Kidney (tissue), 14 donors: ENCODE results near the gene KLC1. TPM values are rescaled to one million over a fixed set of nuclear protein-coding genes. Genes with fewer than 3 reads are reported as not detected.

Experiments
- DNase-seq, 5 donors: peaks; one replicate each; pipeline ENCODE4 v3.0.0-alpha.2; 2013 to 2020
- FAIRE-seq: peaks from 2 replicates; lab custom pipeline; 2012; peaks lifted over from hg19 to GRCh38; lab: Jason Lieb, UNC
- H3K27ac ChIP-seq, 2 donors: one replicate each; pipeline ENCODE4 v1.7.0; 2013; ENCODE audit warnings: low read depth in 2 of 2, low read length in 2 of 2, inconsistent platforms in 1 of 2
- H3K27me3 ChIP-seq: one replicate; pipeline ENCODE4 v1.7.1; 2013; ENCODE audit warnings: low read length, inconsistent platforms; ENCODE audit not compliant: control insufficient read depth, insufficient read depth
- H3K36me3 ChIP-seq, 3 donors: one replicate each; pipeline versions ENCODE4 v1.7.0 to v1.7.1; 2013; ENCODE audit warnings: low read length in 3 of 3, control low read depth in 1 of 3, inconsistent platforms in 1 of 3; ENCODE audit not compliant: insufficient read depth in 3 of 3, control insufficient read depth in 2 of 3
- H3K4me1 ChIP-seq, 3 donors: one replicate each; pipeline versions ENCODE4 v1.7.0 to v1.7.1; 2013; ENCODE audit warnings: low read length in 3 of 3, inconsistent platforms in 1 of 3, low read depth in 1 of 3; ENCODE audit not compliant: control insufficient read depth in 2 of 3, insufficient read depth in 2 of 3
- H3K4me3 ChIP-seq, 3 donors: one replicate each; pipeline versions ENCODE4 v1.7.0 to v1.8.1; 2013; ENCODE audit warnings: low read length in 3 of 3, control low read depth in 1 of 3, inconsistent platforms in 1 of 3
- H3K9ac ChIP-seq, 3 donors: one replicate each; pipeline versions ENCODE4 v1.7.0 to v1.7.1; 2013; ENCODE audit warnings: low read length in 3 of 3, control low read depth in 1 of 3, inconsistent platforms in 1 of 3
- H3K9me3 ChIP-seq, 3 donors: one replicate each; pipeline versions ENCODE4 v1.7.0 to v1.7.1; 2013; ENCODE audit warnings: low read length in 3 of 3, control low read depth in 1 of 3, inconsistent platforms in 1 of 3; ENCODE audit not compliant: control insufficient read depth in 2 of 3, insufficient read depth in 1 of 3
- intact Hi-C: fragments of 100-400 bp; cut with DNase I; formaldehyde crosslinking; loops from one replicate; pipeline ENCODE4 v1.11.1; 2022
- polyA plus RNA-seq: library from polyadenylated mRNA; stranded (reverse); fragments of 350-450 nt; fragmentation: Illumina TruSeq; extraction: RNeasy Lipid Tissue Mini Kit (QIAGEN cat#74804); gene quantifications from one replicate; pipeline ENCODE4 v1.2.3, GENCODE V29; 2014; ENCODE audit warnings: low read depth, low replicate concordance; ENCODE audit not compliant: insufficient read depth
- total RNA-seq: library from RNA; stranded (reverse); fragmentation: NEBNext Ultra II Directional; extraction: Animal tissue kit (Norgen Biotek cat#: 25700); gene quantifications from one replicate; pipeline ENCODE4 v1.2.1, GENCODE V29; 2021
- TF ChIP-seq, protein P1 (sequence below): IDR thresholded peaks from 3 replicates; pipeline ENCODE4 v1.5.1; 2012; ENCODE audit warnings: mild to moderate bottlenecking, moderate library complexity, borderline replicate concordance; ENCODE audit not compliant: insufficient read depth; ENCODE audit errors: extremely low read depth
- donor health status: control.
- donor health status: control.
- donor health status: control.
- donor health status: control.
- donor health status: control.
- donor health status: DM: yes; HTN: yes; CAD: no.
- donor health status: Normal renal cell carcinoma (clear cell type).

The KLC1 gene
- total and polyA plus RNA-seq, 2 donors from 2014 or later = 49.8 to 152 TPM

DNA sequence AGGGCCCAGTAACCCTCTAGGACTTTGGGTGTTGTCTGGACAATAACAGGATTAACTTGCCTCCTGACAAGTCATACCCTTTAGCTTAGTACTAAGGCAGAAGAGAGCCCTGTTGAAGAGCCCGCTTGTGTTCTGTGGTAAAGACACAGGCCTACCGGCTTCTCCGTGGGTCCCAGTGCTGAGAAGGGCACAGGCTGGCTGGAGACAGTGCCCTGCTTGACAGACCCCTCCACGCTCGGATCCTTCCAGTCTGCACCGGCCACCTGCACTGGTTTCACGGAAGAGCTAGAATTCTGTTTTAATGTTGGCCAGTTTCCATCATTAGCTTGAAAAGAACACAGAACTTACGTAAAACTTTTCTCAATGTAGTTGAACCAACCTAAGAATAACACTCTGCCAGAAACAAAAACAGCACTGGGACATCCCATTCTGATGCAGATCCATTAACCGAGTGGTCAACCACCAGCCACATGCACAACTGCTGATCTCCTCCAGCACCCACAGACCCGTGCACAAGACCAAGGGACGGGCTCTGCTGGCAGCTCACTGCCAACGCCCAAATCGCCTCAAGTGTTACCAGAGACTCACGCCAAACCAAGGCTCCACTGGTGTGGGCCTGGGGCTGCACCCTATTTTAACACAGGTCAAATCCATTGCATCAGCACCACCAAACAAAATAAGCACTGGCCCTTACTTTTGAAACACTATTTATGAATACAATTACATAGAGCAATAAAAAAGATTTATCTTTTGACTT is 113.7 kb downstream of the KLC1 start:
- H3K4me3 ChIP-seq = no peak overlapping the region
- intact Hi-C loops = no loop called here

DNA sequence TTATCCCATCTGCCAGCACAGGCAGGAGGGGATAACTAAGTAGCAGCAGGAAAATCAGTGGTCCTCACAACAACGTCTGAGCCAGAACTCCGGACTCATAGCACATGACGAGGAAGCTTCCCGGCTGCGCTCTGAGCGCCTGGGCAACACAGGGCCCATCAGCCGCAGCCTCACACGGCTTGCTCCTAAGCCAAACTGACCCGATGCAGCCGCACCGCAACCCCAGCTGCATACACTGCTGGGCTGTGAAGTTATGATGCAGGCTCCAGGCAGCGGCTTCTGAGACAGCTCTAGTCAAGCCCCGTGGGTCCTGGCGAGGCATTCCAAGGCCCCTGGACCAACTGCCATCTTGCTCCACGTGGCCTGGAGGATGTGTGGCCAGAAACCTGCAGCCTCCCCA is 114.7 kb downstream of the KLC1 start:
- DNase-seq = peak in 1 of 5 donors; percentile 63
- Histone ChIP-seq H3K27ac (no peak overlapping the region), H3K27me3 (no peaks in the 10 kb centered on the region), H3K9me3 (no peaks in the 10 kb centered on the region), H3K4me1 (peaks cover 0 to 5% (median 3%) of the 10 kb centered on the region in 3 donors), H3K36me3 (peaks cover 0 to 30% (median 11%) of the 10 kb centered on the region in 3 donors), H3K4me3 (no peak overlapping the region), H3K9ac (no peak overlapping the region)
- intact Hi-C loops = no loop called here
- no peak for FAIRE-seq
- TF ChIP-seq, protein P1, sequence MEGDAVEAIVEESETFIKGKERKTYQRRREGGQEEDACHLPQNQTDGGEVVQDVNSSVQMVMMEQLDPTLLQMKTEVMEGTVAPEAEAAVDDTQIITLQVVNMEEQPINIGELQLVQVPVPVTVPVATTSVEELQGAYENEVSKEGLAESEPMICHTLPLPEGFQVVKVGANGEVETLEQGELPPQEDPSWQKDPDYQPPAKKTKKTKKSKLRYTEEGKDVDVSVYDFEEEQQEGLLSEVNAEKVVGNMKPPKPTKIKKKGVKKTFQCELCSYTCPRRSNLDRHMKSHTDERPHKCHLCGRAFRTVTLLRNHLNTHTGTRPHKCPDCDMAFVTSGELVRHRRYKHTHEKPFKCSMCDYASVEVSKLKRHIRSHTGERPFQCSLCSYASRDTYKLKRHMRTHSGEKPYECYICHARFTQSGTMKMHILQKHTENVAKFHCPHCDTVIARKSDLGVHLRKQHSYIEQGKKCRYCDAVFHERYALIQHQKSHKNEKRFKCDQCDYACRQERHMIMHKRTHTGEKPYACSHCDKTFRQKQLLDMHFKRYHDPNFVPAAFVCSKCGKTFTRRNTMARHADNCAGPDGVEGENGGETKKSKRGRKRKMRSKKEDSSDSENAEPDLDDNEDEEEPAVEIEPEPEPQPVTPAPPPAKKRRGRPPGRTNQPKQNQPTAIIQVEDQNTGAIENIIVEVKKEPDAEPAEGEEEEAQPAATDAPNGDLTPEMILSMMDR = no peak

More for the DNA sequence above, 113.7 kb downstream of the KLC1 start:
- H3K4me1 ChIP-seq = peaks cover 0 to 5% (median 3%) of the 10 kb centered on the region in 3 donors
- H3K27ac ChIP-seq = no peak overlapping the region
- TF ChIP-seq, protein P1 = no peak
- H3K9me3 ChIP-seq = no peaks in the 10 kb centered on the region
- H3K9ac ChIP-seq = no peak overlapping the region
- H3K36me3 ChIP-seq = peaks cover 4 to 33% (median 19%) of the 10 kb centered on the region in 3 donors
- DNase-seq (peak in 1 of 5 donors; percentile 29), FAIRE-seq (no peak)
- no peaks in the 10 kb centered on the region for H3K27me3 ChIP-seq

DNA sequence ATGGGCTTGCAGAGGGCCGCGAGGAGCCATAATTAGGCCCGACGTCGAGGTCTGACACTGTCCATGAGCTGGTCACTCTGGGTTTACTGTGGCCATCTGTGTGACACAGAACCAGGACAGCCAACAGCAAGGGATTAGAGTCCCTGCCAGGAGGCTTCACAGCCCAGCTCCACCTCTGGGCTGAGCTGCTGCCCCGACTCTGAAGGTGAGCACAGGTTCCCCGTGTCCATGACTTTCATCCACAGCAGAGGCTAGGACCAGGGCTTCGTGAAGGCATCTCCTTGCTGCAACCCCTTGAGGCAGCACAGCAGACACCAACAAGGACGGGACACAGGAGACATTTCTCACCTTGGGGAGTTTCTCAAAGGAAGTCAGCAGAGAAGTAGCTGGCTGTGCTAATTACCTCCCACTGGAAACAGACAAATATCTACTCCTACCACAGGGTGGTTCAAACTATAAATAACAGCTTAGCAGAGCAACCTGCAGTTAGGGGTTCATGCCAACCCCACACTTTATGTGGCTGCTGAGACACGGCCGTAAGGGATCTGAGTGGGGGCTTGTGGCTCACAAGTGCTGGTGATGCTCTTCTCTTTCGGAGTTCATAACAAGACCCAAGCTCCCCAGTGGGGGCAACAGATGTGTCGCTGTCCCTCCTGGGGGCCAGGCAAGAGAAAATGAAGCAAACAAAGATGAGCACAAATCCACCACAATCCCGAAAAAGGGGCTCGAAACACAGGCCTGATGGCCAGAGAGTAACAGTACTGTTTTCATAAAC is 115.8 kb downstream of the KLC1 start:
- H3K27me3 ChIP-seq = no peaks in the 10 kb centered on the region
- TF ChIP-seq, protein P1 = no peak
- intact Hi-C loops = no loop called here
- peaks cover 0 to 22% (median 9%) of the 10 kb centered on the region in 3 donors for H3K36me3 ChIP-seq
- DNase-seq = no peak
- peaks cover 0 to 5% (median 3%) of the 10 kb centered on the region in 3 donors for H3K4me1 ChIP-seq
- no peak overlapping the region for H3K9ac ChIP-seq
- no peaks in the 10 kb centered on the region for H3K9me3 ChIP-seq
- H3K27ac ChIP-seq = no peak overlapping the region
- FAIRE-seq = no peak
- no peak overlapping the region for H3K4me3 ChIP-seq
